ENCODE data around the gene CUX1.

- TF ChIP-seq CTCF (IDR thresholded peaks at IDR 0.05) (no peak), POLR2A (IDR thresholded peaks at IDR 0.05) (no peak)
Observed at GRCh38 chr7:102101111-102101551, 283.7 kb downstream of the CUX1 start.
